ENCODE results near the gene RAMACL. TPM values are rescaled to one million over a fixed set of nuclear protein-coding genes. Genes with fewer than 3 reads are reported as not detected.

The RAMACL gene
- total and polyA plus RNA-seq, 2 donors (not counting 1 experiment from before 2014, with no cell fraction given): 2.7 TPM; not detected in 1

- no peaks in the 10 kb centered on the region for H3K4me1 Mint-ChIP-seq
- no peak overlapping the region for H3K27ac Mint-ChIP-seq
- DNase-seq (no peak), ATAC-seq (ENCODE audit: low read depth) (no peak)
- no peaks in the 10 kb centered on the region for H3K27me3 ChIP-seq (replicated peaks in 1 of 4; ENCODE audit: control extremely low read depth in 1 of 4, control insufficient read depth in 3 of 4, insufficient read depth in 4 of 4, low read length in 3 of 4)
- intact Hi-C loops (cut with micrococcal nuclease): no loop called here
- no peak overlapping the region for H3K4me3 ChIP-seq (ENCODE audit: control extremely low read depth in 1 of 5, extremely low read depth in 1 of 5, insufficient read depth in 1 of 5, low read depth in 2 of 5, low read length in 4 of 5)
- no peak overlapping the region for H2AFZ ChIP-seq (ENCODE audit: insufficient read depth, low read depth, low read length, poor library complexity, severe bottlenecking)
- H3K4me2 ChIP-seq (replicated peaks; ENCODE audit: low read depth, low read length, poor library complexity, severe bottlenecking): no peak overlapping the region
- POLR2A ChIA-PET: no interaction called here
- H3K9me3 ChIP-seq (ENCODE audit: control extremely low read depth in 1 of 3, control insufficient read depth in 2 of 3, insufficient read depth in 1 of 3, low read length in 2 of 3): no peaks in the 10 kb centered on the region
- no peaks in the 10 kb centered on the region for H3K4me1 ChIP-seq (ENCODE audit: control insufficient read depth in 2 of 2, insufficient read depth in 2 of 2, low read length in 2 of 2)
- H4K20me1 ChIP-seq (ENCODE audit: control insufficient read depth, insufficient read depth, low read length, poor library complexity, severe bottlenecking): no peaks in the 10 kb centered on the region
- no peaks in the 10 kb centered on the region for H3K36me3 ChIP-seq (replicated peaks in 1 of 2; ENCODE audit: control extremely low read depth in 1 of 2, control insufficient read depth in 1 of 2, extremely low read depth in 1 of 2, insufficient read depth in 2 of 2, low read length in 1 of 2)
- H3K9ac ChIP-seq (ENCODE audit: low read length): no peak overlapping the region
- no peaks in the 10 kb centered on the region for H3K9me3 Mint-ChIP-seq (ENCODE audit: insufficient read depth)
- H3K79me2 ChIP-seq (ENCODE audit: control insufficient read depth, insufficient read depth, low read length): peaks cover 16% of the 10 kb centered on the region
- CTCF ChIA-PET: no interaction called here
- no peak for TF ChIP-seq EZH2 (IDR thresholded peaks at IDR 0.05; ENCODE audit: borderline replicate concordance, insufficient read depth, low read depth, low read length, poor library complexity, severe bottlenecking)
- TF ChIP-seq CTCF (IDR thresholded peaks at IDR 0.05): no peak
- WGBS (ENCODE audit: insufficient coverage): 93% methylated on average over 8 of the region's 11 CpGs
- no peaks in the 10 kb centered on the region for H3K27me3 Mint-ChIP-seq
- no peak overlapping the region for H3K4me3 Mint-ChIP-seq
- H3K27ac ChIP-seq (ENCODE audit: low read length in 2 of 2): no peak overlapping the region
These were observed 26.0 kb upstream of the RAMACL start for GRCh38 chr6:166612471-166612881.

- Histone ChIP-seq H3K9me3 (ENCODE audit: control extremely low read depth in 1 of 3, control insufficient read depth in 2 of 3, insufficient read depth in 1 of 3, low read length in 2 of 3) (no peaks in the 10 kb centered on the region), H3K36me3 (replicated peaks in 1 of 2; ENCODE audit: control extremely low read depth in 1 of 2, control insufficient read depth in 1 of 2, extremely low read depth in 1 of 2, insufficient read depth in 2 of 2, low read length in 1 of 2) (no peaks in the 10 kb centered on the region), H2AFZ (ENCODE audit: insufficient read depth, low read depth, low read length, poor library complexity, severe bottlenecking) (no peak overlapping the region), H3K27ac (ENCODE audit: low read length in 2 of 2) (no peak overlapping the region), H3K79me2 (ENCODE audit: control insufficient read depth, insufficient read depth, low read length) (peaks cover 16% of the 10 kb centered on the region), H3K4me2 (replicated peaks; ENCODE audit: low read depth, low read length, poor library complexity, severe bottlenecking) (no peak overlapping the region), H4K20me1 (ENCODE audit: control insufficient read depth, insufficient read depth, low read length, poor library complexity, severe bottlenecking) (no peaks in the 10 kb centered on the region), H3K9ac (ENCODE audit: low read length) (no peak overlapping the region), H3K4me3 (ENCODE audit: control extremely low read depth in 1 of 5, extremely low read depth in 1 of 5, insufficient read depth in 1 of 5, low read depth in 2 of 5, low read length in 4 of 5) (no peak overlapping the region), H3K27me3 (replicated peaks in 1 of 4; ENCODE audit: control extremely low read depth in 1 of 4, control insufficient read depth in 3 of 4, insufficient read depth in 4 of 4, low read length in 3 of 4) (no peaks in the 10 kb centered on the region), H3K4me1 (ENCODE audit: control insufficient read depth in 2 of 2, insufficient read depth in 2 of 2, low read length in 2 of 2) (no peaks in the 10 kb centered on the region)
- DNase-seq: no peak
- CTCF ChIA-PET: no interaction called here
- no peak overlapping the region for H3K27ac Mint-ChIP-seq
- no peak overlapping the region for H3K4me3 Mint-ChIP-seq
- ATAC-seq (ENCODE audit: low read depth): no peak
- TF ChIP-seq EZH2 (IDR thresholded peaks at IDR 0.05; ENCODE audit: borderline replicate concordance, insufficient read depth, low read depth, low read length, poor library complexity, severe bottlenecking) (no peak), CTCF (IDR thresholded peaks at IDR 0.05) (no peak)
- no peaks in the 10 kb centered on the region for H3K9me3 Mint-ChIP-seq (ENCODE audit: insufficient read depth)
- intact Hi-C loops (cut with micrococcal nuclease): no loop called here
- POLR2A ChIA-PET: no interaction called here
- H3K4me1 Mint-ChIP-seq: no peaks in the 10 kb centered on the region
- WGBS (ENCODE audit: insufficient coverage): 92% methylated on average over 4 of the region's 4 CpGs
- H3K27me3 Mint-ChIP-seq: no peaks in the 10 kb centered on the region
These were observed 25.2 kb upstream of the RAMACL start for GRCh38 chr6:166611631-166612030.
